GM19395 (cell line): ENCODE data around the gene LYST.
"Not testable (repeated sequence)": the region's sequence is repeated elsewhere in the genome, so short reads cannot be mapped to it uniquely, and the experiment has no call there.

ENCODE experiments used
- ATAC-seq: cut with Tn5 transposase; IDR thresholded peaks from one replicate; pipeline ENCODE4 v1.9.1; 2021; ENCODE audit warnings: mild to moderate bottlenecking, moderate library complexity; ENCODE audit not compliant: unreplicated experiment

LYST gene

GRCh38 chr1:235825229-235825628 is 41.5 kb downstream of the LYST start:
- no peak for ATAC-seq

DNA sequence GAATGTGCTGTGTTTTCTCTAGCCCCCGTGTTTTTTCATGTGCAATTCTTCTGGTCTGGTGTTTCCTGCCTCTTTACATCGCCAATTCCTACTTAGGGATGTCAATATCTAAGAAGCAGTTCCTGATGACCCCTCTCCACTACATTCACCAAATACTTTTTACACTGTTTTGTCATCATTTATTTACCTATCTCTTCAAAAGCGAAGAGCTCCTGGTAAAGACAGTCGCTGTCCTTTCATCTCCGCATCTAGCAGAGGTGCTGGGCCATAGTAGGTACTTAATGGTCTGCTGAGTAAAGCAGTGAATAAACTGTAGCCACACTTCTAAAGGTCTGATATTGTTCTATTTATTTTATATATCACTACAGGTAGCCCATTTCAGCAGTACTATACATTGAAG is 43.0 kb downstream of the LYST start:
- no peak for ATAC-seq

- ATAC-seq: no peak
These were observed 44.0 kb downstream of the LYST start for GRCh38 chr1:235822685-235823084.

DNA sequence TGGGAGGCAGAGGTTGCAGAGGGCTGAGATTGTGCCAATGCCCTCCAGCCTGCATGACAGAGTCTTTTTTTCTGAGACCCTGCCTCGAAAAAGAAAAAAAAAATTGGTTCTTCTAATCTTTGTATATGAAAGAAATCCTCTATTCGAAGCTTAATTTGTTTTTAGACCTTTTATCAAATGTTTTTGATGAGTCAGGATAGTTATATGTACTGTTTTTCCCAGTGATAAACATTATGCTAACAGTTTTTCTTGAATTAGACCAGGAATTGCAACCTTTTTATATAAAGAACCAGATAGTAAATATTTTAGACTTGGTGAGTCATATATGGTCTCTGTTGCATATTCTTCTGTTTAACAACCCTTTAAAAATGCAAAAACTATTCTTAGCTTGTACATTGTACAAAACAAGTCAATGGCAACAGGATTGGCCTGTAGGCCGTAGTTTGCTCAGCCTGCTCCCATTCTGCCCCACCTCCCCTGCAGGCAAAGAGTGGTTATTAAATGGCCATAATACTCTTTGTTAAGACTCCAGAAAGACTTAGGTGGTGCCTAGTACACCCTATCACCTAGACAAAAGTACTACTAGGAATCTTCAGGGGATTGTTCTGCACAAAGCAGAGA is 45.2 kb downstream of the LYST start:
- ATAC-seq: no peak

DNA sequence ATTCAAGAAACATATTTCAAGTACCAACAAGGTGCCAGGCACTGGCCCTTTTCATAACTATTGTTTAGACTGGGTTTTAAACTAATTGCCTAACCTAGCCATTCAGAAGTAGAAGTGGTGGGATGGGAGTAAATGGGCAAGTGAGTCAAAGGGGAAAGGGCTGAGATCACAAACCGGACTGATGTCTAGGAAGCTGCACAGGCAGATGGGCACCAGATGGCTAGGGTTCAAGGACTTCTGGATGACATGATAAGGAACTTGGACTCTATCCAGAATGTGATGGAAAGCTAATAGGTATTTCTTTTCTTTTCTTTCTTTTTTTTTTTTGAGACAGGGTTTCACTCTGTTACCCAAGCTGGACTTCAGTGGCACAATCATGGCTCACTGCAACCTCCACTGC is 46.6 kb downstream of the LYST start:
- ATAC-seq: no peak

DNA sequence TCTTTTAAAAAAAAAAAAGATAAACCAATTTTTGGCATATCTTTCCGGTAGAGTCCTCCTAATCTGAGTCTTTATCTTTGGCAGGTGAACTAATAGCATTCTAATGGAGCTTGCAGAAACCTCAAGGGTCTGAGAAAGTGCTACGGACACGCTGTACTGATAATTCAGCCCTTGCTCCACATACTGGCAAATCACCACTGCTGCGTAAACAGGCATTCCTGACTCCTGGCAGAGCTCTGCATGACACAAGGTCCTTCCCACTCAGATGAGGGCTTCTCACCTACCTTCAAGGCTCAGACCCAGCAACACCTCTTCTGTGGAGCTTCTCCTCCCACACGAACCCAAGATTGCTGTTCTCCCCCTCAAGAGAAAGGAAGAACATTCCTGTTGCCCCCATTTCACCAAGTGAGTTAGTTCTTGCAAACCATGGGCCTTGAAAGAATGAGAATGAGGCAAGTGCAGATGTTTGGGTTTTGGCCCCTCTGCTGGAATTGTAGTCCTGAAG is 48.0 kb downstream of the LYST start:
- ATAC-seq: no peak

GRCh38 chr1:235817101-235817728 is 49.5 kb downstream of the LYST start:
- no peak for ATAC-seq

- ATAC-seq: no peak
These were observed 56.9 kb downstream of the LYST start for GRCh38 chr1:235809688-235810397.

GRCh38 chr1:235808223-235808622 is 58.5 kb downstream of the LYST start:
- no peak for ATAC-seq

GRCh38 chr1:235806123-235806522 is 60.6 kb downstream of the LYST start:
- ATAC-seq: no peak

DNA sequence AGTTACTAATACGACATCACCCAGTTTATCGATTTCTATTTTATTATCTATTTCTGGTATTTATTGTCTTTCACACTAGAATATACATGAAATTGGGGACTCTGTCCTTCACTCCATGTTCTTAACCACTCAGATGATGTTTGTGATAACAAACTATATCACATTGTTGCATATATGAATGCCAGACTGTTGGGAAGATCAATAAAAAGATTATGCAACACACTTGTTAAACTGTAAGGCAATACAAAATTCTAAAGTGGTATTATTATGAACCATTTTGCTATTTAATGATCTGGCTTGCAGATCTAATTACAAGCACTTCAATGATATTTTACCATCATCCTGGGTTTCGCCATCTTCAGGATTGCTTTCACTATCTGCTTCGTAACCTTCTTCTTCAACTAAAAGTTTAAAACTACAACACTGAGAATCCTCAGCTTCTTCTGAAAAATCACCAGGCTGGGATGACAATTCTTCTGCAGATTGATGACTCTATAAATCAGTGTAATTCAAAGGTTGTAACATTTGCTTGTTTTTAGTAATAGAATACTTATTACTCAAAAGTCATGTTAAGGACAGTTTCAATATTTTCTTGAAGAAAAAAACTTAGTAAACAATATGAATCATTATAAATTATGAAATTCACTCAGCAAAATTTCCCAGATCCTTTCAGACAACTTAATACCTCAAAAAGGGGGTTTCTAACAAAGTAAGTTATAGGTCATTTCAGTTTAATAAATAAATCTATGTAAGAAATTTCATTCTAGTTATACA is 63.9 kb downstream of the LYST start:
- no peak for ATAC-seq

GRCh38 chr1:235799264-235799663 is 67.4 kb downstream of the LYST start:
- no peak for ATAC-seq

GRCh38 chr1:235791532-235792060 is 75.1 kb downstream of the LYST start:
- ATAC-seq: no peak

DNA sequence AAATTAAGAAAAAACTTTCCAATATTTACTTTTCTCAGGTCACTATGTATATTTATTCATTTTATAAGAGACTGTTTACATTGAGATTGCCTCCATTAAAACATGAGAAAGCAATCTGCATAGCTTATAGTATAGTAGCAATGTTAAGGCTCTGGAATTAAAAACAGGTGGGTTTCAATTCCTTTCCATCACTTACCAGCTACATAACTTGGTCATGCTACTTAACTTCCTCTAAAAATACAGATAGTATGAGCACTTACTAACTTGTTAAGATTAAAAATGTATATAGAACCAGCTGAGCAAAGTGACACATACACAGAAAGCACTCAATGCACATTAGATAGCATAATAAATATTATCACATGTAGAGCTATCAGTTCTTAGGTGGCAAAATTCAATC is 76.6 kb downstream of the LYST start:
- no peak for ATAC-seq

- not testable (repeated sequence) for ATAC-seq
These were observed 80.3 kb downstream of the LYST start for GRCh38 chr1:235786227-235786898.

DNA sequence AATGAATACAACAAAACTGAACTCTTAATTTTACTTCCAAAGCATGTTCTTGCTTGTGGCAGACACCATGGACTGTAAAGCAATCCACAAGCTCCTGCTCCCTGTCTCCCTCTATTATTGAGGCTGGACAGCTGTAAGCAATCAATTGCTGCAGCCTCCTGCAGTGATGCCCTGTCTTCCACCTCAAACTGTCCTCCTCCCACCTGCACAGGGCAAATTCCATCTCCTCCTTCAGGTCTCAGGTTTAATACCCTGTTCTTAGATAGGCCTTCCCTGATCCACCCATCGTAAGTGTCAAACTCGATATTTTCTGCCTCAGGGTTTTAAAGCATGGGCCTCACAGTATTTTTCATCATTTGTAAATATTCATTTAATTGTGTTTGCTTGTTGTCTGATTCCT is 81.8 kb downstream of the LYST start:
- ATAC-seq: no peak

GRCh38 chr1:235783148-235783776 is 83.4 kb downstream of the LYST start:
- no peak for ATAC-seq

GRCh38 chr1:235782601-235783000 is 84.1 kb downstream of the LYST start:
- no peak for ATAC-seq

- no peak for ATAC-seq
These were observed 84.9 kb downstream of the LYST start for GRCh38 chr1:235781807-235782206.

DNA sequence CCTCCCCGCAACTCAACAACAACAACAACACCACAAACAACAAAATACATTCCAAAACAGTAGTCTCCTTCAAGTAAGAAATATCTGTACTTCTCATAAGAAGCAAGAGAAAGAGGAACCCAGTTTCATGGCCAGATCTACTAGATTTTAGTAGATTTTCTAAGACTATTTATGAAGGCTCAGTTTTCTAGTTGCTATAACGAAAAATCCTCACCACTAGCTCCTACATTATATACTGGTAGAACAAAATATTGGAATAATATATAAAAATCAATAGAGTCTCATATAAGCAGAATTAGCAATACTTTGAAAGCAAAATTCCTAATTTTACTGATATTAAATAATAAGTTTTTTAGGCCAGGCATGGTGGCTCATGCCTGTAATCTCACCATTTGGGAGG is 86.9 kb downstream of the LYST start:
- no peak for ATAC-seq
